Superior temporal gyrus (tissue), 1 donor: ENCODE measurements around the gene RPS6KA5.
"Not testable (repeated sequence)": the region's sequence is repeated elsewhere in the genome, so short reads cannot be mapped to it uniquely, and the experiment has no call there.

Experiments used
- DNase-seq: peaks from one replicate; pipeline ENCODE4 v3.0.0-alpha.2; 2016; ENCODE audit errors: extremely low spot score

Gene RPS6KA5

GRCh38 chr14:90870950-90871604 lies 189.4 kb downstream of the RPS6KA5 start:
- DNase-seq, result no peak

- no peak for DNase-seq
Observed at GRCh38 chr14:90867501-90867900, 192.9 kb downstream of the RPS6KA5 start.

GRCh38 chr14:90866833-90867232 lies 193.6 kb downstream of the RPS6KA5 start:
- no peak for DNase-seq

- DNase-seq, result no peak
Observed at GRCh38 chr14:90864741-90865140, 195.7 kb downstream of the RPS6KA5 start.

- DNase-seq, result no peak
Observed at GRCh38 chr14:90858511-90858910, 201.9 kb downstream of the RPS6KA5 start.

- DNase-seq, result no peak
Observed at GRCh38 chr14:90857866-90858265, 202.6 kb downstream of the RPS6KA5 start.

- DNase-seq, result not testable (repeated sequence)
Observed at GRCh38 chr14:90856115-90856514, 204.3 kb downstream of the RPS6KA5 start.

- no peak for DNase-seq
Observed at GRCh38 chr14:90853116-90853515, 207.3 kb downstream of the RPS6KA5 start.

- DNase-seq, result peak; percentile 78
Observed at GRCh38 chr14:90851327-90852036, 209.0 kb downstream of the RPS6KA5 start.

- DNase-seq, result no peak
Observed at GRCh38 chr14:90850487-90850886, 210.0 kb downstream of the RPS6KA5 start.

- DNase-seq, result no peak
Observed at GRCh38 chr14:90849787-90850444, 210.5 kb downstream of the RPS6KA5 start.

GRCh38 chr14:90848944-90849731 lies 211.3 kb downstream of the RPS6KA5 start:
- DNase-seq, result no peak

GRCh38 chr14:90846511-90846910 lies 213.9 kb downstream of the RPS6KA5 start:
- no peak for DNase-seq

- no peak for DNase-seq
Observed at GRCh38 chr14:90844321-90844720, 216.1 kb downstream of the RPS6KA5 start.

GRCh38 chr14:90842726-90843125 lies 217.7 kb downstream of the RPS6KA5 start:
- DNase-seq, result peak; percentile 71

- DNase-seq, result not testable (repeated sequence)
Observed at GRCh38 chr14:90840667-90841066, 219.8 kb downstream of the RPS6KA5 start.

- no peak for DNase-seq
Observed at GRCh38 chr14:90839889-90840266, 220.6 kb downstream of the RPS6KA5 start.

GRCh38 chr14:90839024-90839888 lies 221.2 kb downstream of the RPS6KA5 start:
- no peak for DNase-seq

GRCh38 chr14:90838531-90838930 lies 221.9 kb downstream of the RPS6KA5 start:
- DNase-seq, result not testable (repeated sequence)

- no peak for DNase-seq
Observed at GRCh38 chr14:90837355-90837754, 223.1 kb downstream of the RPS6KA5 start.

GRCh38 chr14:90836692-90837063 lies 223.8 kb downstream of the RPS6KA5 start:
- DNase-seq, result no peak
